ENCODE results near the gene SPINK1.

Gene SPINK1

DNA sequence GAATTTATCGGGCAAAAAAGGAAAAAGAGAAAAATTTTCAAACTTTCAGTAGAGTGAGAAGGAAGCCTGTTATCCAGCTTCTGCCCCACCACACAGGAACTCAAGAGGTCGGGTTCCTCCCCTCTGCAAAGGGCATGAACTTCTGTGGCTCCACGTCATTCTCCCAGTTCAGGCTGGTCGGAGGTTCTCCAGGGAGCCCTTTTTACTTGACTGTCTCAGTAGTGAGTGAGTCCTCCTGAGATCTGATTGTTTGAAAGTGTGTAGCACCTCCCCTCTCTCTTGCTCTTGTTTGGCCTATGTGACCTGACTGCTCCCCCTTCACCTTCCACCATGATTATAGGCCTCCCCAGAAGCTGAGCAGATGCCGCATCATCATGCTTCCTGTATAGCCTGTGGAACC is 9.7 kb downstream of the SPINK1 start:
- TF ChIP-seq FOXP2 (optimal IDR thresholded peaks at IDR 0.05; ENCODE audit: borderline replicate concordance, extremely low read depth, extremely low read length, insufficient read depth) (no peak), TAF1 (IDR thresholded peaks at IDR 0.05; ENCODE audit: borderline replicate concordance, insufficient read depth, low read length) (no peak), POLR2AphosphoS5 (IDR thresholded peaks at IDR 0.05; ENCODE audit: low read depth, low read length) (no peak), SIN3A (IDR thresholded peaks at IDR 0.05; ENCODE audit: borderline replicate concordance, insufficient read depth, low read length) (no peak)
- TF ChIP-seq, protein P1, sequence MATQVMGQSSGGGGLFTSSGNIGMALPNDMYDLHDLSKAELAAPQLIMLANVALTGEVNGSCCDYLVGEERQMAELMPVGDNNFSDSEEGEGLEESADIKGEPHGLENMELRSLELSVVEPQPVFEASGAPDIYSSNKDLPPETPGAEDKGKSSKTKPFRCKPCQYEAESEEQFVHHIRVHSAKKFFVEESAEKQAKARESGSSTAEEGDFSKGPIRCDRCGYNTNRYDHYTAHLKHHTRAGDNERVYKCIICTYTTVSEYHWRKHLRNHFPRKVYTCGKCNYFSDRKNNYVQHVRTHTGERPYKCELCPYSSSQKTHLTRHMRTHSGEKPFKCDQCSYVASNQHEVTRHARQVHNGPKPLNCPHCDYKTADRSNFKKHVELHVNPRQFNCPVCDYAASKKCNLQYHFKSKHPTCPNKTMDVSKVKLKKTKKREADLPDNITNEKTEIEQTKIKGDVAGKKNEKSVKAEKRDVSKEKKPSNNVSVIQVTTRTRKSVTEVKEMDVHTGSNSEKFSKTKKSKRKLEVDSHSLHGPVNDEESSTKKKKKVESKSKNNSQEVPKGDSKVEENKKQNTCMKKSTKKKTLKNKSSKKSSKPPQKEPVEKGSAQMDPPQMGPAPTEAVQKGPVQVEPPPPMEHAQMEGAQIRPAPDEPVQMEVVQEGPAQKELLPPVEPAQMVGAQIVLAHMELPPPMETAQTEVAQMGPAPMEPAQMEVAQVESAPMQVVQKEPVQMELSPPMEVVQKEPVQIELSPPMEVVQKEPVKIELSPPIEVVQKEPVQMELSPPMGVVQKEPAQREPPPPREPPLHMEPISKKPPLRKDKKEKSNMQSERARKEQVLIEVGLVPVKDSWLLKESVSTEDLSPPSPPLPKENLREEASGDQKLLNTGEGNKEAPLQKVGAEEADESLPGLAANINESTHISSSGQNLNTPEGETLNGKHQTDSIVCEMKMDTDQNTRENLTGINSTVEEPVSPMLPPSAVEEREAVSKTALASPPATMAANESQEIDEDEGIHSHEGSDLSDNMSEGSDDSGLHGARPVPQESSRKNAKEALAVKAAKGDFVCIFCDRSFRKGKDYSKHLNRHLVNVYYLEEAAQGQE (IDR thresholded peaks at IDR 0.05; ENCODE audit: insufficient read depth in 1 of 2, low read depth in 2 of 2, low read length in 2 of 2): no peak

DNA sequence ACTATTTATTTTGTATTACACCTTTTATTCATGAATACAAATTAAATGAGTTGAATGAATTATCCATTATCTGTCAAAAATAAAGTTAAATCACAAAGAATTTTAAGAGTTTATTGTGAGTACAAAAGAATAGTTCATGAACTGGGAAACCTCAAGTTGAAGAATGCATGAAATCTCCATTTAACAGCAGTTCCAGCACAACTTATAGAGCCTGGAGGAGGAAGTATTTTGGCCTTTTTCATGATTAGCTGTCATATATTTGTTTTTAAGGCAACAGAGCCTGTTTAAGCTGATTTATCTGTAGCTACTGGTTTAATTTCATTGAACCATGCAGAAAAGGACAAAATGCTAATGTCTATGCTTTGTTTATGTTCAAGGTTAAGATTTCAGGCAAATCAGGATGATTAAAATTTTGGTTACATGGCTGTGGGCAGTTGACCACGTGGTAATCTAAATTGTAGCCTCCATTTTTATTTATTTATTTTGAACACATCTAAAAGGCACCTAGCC is 12.2 kb downstream of the SPINK1 start:
- TF ChIP-seq POLR2AphosphoS5 (IDR thresholded peaks at IDR 0.05; ENCODE audit: low read depth, low read length): no peak
- TF ChIP-seq, protein P1 (IDR thresholded peaks at IDR 0.05; ENCODE audit: insufficient read depth in 1 of 2, low read depth in 2 of 2, low read length in 2 of 2): no peak
- TF ChIP-seq TAF1 (IDR thresholded peaks at IDR 0.05; ENCODE audit: borderline replicate concordance, insufficient read depth, low read length): no peak
- no peak for TF ChIP-seq SIN3A (IDR thresholded peaks at IDR 0.05; ENCODE audit: borderline replicate concordance, insufficient read depth, low read length)
- TF ChIP-seq FOXP2 (optimal IDR thresholded peaks at IDR 0.05; ENCODE audit: borderline replicate concordance, extremely low read depth, extremely low read length, insufficient read depth): no peak

DNA sequence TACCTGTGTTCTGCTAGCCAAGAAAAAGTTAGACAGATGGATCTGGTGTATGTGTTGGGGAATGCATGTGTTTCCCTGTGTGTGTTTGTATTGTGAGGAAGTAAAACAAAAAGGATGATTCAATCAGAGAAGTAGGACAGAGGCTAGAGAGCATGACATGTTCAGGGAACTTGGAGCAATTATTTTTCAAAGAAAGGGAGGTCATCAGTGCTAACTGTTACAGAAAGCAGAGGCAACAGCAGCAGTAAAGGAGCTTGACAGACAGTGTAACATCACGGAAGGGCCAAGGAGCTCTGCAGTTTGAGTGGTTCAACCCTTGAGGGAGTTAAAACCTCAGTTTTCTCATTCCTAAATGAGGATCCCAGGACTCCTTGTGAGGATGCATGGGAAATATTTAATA is 13.2 kb downstream of the SPINK1 start:
- TF ChIP-seq TAF1 (IDR thresholded peaks at IDR 0.05; ENCODE audit: borderline replicate concordance, insufficient read depth, low read length) (no peak), FOXP2 (optimal IDR thresholded peaks at IDR 0.05; ENCODE audit: borderline replicate concordance, extremely low read depth, extremely low read length, insufficient read depth) (no peak), POLR2AphosphoS5 (IDR thresholded peaks at IDR 0.05; ENCODE audit: low read depth, low read length) (no peak), SIN3A (IDR thresholded peaks at IDR 0.05; ENCODE audit: borderline replicate concordance, insufficient read depth, low read length) (no peak)
- TF ChIP-seq, protein P1 (IDR thresholded peaks at IDR 0.05; ENCODE audit: insufficient read depth in 1 of 2, low read depth in 2 of 2, low read length in 2 of 2): no peak

DNA sequence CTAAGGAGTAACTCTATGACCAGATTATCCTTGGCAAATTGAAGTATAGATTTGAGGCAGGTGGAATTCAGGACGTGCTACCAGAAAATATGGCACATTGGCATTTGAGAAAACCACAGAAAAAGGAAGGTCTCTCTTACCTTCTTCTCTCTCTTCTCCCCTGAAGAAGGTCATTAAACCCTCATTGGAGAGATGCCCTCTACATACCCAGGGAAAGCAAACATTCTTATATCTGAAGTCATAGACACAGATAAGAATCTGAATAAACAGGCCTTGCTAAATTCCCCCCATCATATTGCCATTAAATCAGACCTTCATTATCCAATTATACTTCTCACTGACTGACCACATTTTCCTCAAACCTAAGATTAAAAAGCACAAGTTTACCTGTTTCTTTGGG is 17.8 kb downstream of the SPINK1 start:
- TF ChIP-seq FOXP2 (optimal IDR thresholded peaks at IDR 0.05; ENCODE audit: borderline replicate concordance, extremely low read depth, extremely low read length, insufficient read depth) (no peak), POLR2AphosphoS5 (IDR thresholded peaks at IDR 0.05; ENCODE audit: low read depth, low read length) (no peak), TAF1 (IDR thresholded peaks at IDR 0.05; ENCODE audit: borderline replicate concordance, insufficient read depth, low read length) (no peak), SIN3A (IDR thresholded peaks at IDR 0.05; ENCODE audit: borderline replicate concordance, insufficient read depth, low read length) (no peak)
- TF ChIP-seq, protein P1 (IDR thresholded peaks at IDR 0.05; ENCODE audit: insufficient read depth in 1 of 2, low read depth in 2 of 2, low read length in 2 of 2): no peak
